ENCODE results near the gene ANKS3.

ANKS3 gene

DNA sequence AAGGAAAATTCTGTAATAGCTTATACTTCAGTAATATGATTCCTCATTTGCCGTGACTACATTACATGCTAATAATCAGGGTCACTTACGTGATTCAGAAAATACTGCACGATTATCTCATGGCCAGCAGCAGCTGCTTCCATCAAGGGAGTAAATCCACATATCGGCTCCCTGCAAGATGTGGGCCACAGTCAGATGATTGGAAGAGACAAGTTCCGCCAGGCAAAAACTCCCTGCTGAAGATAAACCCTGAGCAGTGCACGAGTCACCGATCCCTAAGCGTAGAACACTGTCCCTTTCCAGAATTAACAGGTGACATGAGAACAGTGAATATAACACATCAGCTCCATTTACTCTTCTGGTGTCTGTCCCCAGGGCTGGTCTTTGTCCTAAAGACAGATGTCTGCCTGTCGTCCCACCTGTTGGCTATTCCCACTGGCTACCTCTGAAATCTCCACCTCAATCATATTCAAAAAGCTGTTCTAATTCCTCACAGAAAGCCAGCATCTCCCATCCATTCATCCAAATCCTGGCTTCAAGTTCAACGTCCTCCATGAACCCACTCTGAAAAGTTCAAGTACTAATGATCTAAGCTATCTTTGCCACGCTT is 9.3 kb downstream of the ANKS3 start:
- no peak for DNase-seq

- DNase-seq = no peak
These were observed 10.9 kb downstream of the ANKS3 start for GRCh38 chr16:4723071-4723767.

- DNase-seq = no peak
These were observed 15.6 kb downstream of the ANKS3 start for GRCh38 chr16:4718466-4718865.

GRCh38 chr16:4714996-4715395 is 19.1 kb downstream of the ANKS3 start:
- no peak for DNase-seq

DNA sequence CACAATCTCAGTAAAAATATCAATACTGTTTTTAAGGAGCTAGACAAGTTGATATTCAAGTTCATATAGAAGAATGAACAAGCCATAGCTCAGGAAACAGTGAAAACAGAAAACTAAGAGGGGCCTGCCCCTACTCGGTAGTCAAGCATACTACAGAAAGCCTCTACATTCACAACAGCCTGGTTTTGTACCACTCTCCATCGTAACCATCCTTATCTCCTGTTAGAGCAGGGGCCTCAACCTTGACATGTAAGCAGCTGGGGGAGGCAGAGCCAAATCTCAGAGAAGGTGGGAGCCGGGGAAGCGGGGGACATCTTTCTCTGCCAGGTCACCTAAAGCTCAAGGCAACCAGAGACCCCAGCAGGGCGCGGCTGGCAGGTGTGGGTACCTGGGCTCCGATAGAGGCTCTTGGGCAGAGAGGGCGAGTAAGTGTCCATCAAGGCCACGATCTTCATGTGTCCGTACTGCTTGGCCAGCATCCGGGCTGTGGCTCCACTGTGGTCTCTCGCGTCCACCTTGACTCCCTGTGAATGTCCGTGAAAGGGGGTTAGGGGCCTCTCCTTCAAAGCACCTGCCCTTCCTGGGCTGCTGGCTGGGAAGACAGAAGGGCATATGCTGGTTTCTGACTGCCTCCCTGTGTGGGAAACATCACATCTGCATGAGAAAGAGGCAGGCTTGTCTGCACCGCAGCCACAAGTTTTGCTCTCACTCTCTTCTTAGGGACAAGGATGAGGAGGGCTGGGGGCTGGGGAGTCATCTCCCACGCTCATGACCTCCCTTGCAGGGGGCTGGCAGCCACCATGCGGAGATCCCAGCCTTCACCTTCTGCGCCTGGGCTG is 20.2 kb downstream of the ANKS3 start:
- no peak for DNase-seq

DNA sequence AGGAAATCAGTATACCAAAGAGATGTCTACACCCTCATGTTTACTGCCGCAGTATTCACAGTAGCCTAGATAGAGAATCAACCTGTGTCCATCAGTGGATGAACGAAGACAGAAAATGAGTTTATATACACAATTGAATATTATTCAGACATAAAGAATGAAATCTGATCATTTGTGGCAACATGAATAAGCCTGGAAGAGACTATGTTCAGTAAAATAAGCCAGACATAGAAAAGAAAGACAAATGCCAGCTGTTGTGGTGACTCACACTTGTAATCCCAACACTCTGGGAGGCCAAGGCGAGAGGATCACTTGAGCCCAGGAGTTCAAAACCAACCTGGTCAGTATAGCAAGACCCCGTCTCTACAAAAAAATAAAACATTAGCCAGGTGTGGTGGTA is 24.6 kb downstream of the ANKS3 start:
- DNase-seq = no peak

DNA sequence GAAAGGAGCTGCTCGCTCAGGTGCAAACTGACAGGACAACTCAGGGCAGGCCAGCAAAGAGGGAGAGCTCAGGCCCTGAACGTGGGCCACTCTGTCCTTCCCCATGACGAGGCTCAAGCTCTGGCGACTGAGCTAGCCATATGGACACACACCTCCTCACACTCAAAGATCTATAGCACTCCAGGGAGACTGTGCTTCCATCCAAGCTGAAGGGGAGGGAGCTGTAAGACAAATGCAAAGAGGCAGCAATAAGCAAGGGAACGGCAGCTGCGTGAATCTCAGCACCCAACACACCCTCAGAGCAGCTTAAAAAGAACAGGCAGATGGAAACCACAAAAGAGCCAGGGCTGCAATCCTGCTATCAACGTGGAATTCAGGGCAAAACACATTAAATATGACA is 27.2 kb downstream of the ANKS3 start:
- no peak for DNase-seq

- DNase-seq = no peak
These were observed 29.2 kb downstream of the ANKS3 start for GRCh38 chr16:4704913-4705312.

DNA sequence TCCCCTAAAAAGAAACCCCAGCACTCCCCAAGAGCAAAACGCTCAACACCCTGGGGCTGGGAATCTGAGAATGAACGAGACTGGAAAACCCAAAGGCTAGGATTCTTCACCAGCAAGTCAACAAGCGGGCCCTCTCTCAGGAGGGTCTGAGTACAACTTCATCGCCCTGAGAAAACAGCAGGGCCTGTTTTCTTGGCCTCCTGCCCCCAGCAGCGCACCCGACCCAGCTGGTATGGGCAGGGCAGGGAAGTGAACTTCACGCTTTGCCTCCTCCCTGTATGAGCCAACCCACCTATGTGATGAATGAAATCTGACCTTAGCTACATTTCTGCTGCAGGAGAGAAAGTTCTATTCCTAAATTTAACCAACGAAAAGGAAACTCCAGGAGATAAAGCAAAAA is 29.6 kb downstream of the ANKS3 start:
- DNase-seq = no peak

DNA sequence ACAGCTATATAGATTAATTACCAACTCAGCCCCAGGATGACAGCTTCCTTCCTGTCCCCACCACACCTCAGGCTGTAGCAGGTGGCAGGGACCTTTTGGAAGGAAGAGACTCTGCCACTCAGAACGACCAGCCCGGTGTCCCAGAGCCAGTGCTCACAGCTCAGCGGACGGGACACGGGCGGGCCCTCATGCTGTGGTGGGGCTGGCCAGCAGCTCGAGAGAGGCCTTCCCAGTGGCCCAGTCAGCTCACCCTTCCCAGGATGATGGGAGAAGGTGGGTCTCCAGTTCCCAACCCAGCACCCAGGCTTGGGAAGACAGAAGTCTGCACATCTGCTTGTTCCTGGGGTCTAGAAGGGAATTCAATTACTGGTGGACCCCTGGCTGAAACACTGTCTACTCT is 30.2 kb downstream of the ANKS3 start:
- DNase-seq = no peak

DNA sequence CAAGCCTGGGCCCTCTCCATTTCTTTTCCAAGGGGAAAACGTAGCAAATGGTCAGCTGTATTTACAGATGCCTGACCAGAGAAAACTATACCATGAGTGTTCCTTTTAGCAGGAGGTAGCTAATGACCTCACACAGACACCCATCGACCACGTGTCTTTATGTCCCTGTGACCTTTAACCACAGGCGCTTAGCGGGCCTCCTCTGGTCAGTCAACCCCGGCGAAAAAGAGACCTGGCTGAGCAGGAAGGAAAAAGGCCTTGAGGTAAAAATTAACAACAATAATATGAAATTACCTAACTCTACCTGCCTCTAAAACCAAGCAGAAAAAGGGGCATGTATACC is 31.6 kb downstream of the ANKS3 start:
- no peak for DNase-seq

DNA sequence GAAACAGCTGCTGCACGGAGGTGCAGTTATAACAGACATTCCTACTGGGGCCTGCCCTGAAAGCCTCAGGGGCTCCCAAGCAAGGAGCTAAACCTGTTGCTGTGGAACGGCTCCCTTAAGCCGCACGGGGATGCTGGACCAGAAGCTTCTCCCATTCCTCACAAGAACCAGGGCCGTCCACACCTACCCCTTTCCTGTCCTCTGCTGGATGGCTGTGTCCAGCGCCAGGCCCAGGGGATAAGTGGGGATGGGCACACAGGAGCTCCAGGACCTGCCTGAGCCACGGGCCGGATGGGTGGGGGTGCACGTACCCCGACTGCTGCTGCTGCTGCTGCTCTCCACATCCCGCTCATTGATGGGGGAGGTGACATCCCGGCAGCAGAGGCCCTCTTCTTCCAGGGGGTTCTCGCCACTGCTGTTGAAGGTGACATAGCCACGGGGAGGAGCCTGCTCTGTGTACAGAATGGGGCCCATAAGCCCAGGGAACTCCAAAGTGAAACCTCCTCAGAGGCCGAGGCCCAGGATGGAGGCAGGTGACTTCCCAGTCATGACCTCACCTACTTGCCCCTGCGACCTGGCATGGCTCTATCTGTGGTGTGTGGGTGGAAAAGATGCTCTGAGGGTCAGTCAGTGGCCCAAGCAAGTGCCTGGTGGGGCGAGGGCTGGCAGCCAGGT is 32.1 kb downstream of the ANKS3 start:
- no peak for DNase-seq

DNA sequence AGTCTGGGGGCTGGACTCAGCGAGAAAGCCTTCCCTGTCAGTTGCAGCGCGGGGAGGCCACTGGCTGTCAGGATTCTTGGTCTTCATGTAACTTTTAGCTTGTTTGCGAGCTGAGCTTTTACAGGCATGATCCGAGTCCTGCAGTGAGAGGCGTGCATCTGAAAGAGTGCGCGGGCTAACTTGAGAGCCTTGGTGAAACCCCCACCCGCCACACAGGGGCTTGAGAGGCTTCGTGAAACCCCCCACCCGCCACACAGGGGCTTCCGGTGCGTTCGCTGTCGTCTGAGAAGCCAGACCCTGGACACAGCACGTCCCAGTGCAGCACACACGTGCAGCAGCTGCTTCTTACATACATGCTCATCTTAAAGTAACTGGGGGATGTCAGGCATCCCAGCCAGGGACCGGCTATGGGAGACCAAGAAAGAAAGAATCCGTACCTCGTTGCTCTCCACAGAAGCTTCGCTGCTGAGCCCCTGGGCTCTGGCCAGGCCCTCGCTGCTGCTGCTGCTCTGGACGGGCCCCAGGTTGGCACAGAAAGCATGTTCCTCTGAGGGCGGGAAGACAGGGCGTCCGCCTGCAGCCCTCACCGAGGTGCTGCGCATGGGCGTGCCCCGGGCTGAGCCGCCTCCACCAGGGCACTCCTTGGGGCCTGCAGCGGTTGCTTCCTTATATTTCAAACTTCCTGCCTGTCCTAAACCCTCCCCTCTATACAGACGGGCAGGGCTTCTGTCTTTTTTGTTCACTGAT is 32.9 kb downstream of the ANKS3 start:
- DNase-seq = no peak

GRCh38 chr16:4700380-4700996 is 33.6 kb downstream of the ANKS3 start:
- peak in 1 of 2 donors; percentile 28 for DNase-seq

- DNase-seq = no peak
These were observed 35.0 kb downstream of the ANKS3 start for GRCh38 chr16:4699046-4699556.

DNA sequence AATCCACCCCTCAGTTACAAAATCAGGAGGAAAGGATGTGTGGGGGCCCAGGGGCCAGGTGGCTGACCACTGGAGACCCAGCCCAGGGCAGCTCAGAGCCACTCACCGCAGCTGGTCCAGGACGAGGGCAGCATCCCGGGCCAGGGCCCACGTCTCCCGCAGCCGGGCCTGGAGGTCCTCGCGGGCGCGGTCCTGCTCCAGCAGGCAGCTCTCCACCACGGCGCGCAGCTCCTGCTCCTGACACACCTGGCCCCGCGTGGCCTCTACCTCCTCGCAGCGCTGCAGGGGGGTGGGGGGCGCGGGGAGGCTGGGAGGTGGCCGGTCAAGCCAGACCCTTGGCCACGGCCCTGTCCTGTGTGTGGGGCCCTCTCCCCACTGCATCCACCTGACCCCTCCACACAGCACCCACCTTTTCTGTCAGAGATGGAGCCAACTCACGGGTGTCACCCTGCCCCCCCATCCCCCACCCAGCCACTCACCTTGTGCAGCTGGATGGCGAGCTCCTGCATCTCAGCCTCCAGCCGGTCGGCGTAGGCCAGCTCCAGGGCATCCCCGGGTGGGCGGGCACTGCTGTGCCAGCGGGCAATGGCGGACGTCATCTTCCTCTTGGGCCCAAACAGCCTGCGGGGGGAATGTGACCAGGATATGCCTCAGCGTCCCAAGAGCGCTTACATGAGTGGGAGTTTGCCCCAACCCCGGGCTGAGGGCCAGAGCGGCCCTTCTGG is 35.6 kb downstream of the ANKS3 start:
- DNase-seq = no peak

GRCh38 chr16:4697848-4698291 is 36.2 kb downstream of the ANKS3 start:
- DNase-seq = no peak

- no peak for DNase-seq
These were observed 36.9 kb downstream of the ANKS3 start for GRCh38 chr16:4696905-4697847.

DNA sequence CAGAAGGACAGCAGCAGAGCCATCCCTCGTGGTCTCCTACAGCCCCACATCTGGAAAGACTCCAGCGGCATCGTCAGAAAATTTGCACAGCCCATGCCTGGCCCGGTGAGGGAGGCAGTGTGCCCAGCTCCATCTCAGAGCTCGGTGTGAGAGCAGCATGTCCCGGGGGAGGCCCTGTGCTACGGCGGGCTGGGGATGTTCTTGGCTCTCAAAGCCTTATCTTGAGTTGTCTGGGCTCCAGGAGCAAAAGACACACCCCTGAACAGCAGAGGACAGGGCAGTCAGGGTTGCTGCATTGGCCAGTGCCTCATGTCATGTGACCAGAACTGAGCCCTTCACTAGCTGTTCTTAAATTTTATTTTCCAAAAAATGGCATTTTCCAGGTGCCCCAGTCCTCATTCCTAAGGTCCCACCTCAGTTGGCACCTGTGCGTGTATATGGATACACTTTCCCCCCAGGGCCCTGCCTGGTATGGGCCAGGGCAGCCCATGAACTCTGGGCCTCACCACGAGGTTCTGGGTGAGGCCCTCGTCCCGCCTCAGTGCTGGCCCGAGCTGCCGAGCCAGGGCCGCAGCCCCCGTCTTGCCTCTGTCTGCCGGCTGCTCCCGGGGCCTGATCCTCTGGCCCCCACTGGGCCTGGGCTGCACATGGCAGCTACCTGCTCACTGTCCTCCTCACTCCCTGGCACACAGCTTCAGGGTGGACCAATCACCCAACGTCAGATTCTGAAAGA is 37.7 kb downstream of the ANKS3 start:
- DNase-seq = no peak

Measured in activated CD4-positive, alpha-beta T cell treated with anti-CD3 and anti-CD28 coated beads for 4 hours (primary cell).